GM12874 (cell line): Measurements from ENCODE around the gene MYO10.

Source experiments
- CTCF ChIP-seq: IDR thresholded peaks from 2 replicates; pipeline ENCODE4 v1.5.1; 2011; ENCODE audit warnings: low read depth, mild to moderate bottlenecking, control low read depth, low read length, moderate library complexity; ENCODE audit not compliant: insufficient read depth

MYO10 gene

GRCh38 chr5:16807547-16807864 is 128.6 kb downstream of the MYO10 start:
- TF ChIP-seq CTCF = no peak

- TF ChIP-seq CTCF = no peak
Measured at GRCh38 chr5:16806711-16807546, 129.2 kb downstream of the MYO10 start.

- TF ChIP-seq CTCF = no peak
Measured at GRCh38 chr5:16805486-16805885, 130.6 kb downstream of the MYO10 start.

- TF ChIP-seq CTCF = no peak
Measured at GRCh38 chr5:16803831-16804230, 132.3 kb downstream of the MYO10 start.

GRCh38 chr5:16800477-16800876 is 135.6 kb downstream of the MYO10 start:
- TF ChIP-seq CTCF = no peak

- no peak for TF ChIP-seq CTCF
Measured at GRCh38 chr5:16799796-16800195, 136.3 kb downstream of the MYO10 start.

GRCh38 chr5:16797951-16798350 is 138.1 kb downstream of the MYO10 start:
- TF ChIP-seq CTCF = no peak
